HepG2 (cell line): ENCODE results near the gene WDR91. TPM values are rescaled to one million over a fixed set of nuclear protein-coding genes. Genes with fewer than 3 reads are reported as not detected.

Experiments used
- ATAC-seq: fragments of 200-7000 bp; cut with Tn5 transposase; 3 replicates; pipeline ENCODE4 v1.9.1; 2020; ENCODE audit warnings: mild to moderate bottlenecking, moderate library complexity
- BruUV-seq: library from RNA; stranded (reverse); fragments of 400-500 nt; replicated peaks from 2 replicates; lab custom pipeline; 2021; lab: Mats Ljungman, UMichigan
- CTCF ChIA-PET: fragments of 300-600 bp; formaldehyde crosslinking; extraction: SDS; loops from one replicate; lab custom pipeline; 2021; ENCODE audit warnings: low total read pairs, inconsistent platforms, low intra/inter-chr PET ratio; lab: Yijun Ruan, JAX
- POLR2A ChIA-PET: fragments of 350-600 bp; sonication (Branson Sonifier 250); formaldehyde crosslinking; loops from one replicate; lab custom pipeline; 2020; ENCODE audit warnings: antibody characterized with exemption, inconsistent platforms; lab: Yijun Ruan, JAX
- DNase-seq: peaks from one replicate; pipeline ENCODE4 v3.0.0-alpha.2; 2015; ENCODE audit warnings: low spot score
- FAIRE-seq: peaks from 3 replicates; lab custom pipeline; 2011; peaks lifted over from hg19 to GRCh38; lab: Jason Lieb, UNC
- H2AFZ ChIP-seq: one replicate; pipeline ENCODE4 v1.6.1; 2011; ENCODE audit warnings: low read length, inconsistent platforms
- H3K27ac ChIP-seq: fragments of 300-600 bp; 3 replicates; pipeline ENCODE4 v1.8.0; 2011; ENCODE audit warnings: mixed run types, mild to moderate bottlenecking, mixed read lengths, low read length, inconsistent platforms; ENCODE audit not compliant: insufficient read depth; ENCODE audit errors: extremely low read length
- H3K27me3 ChIP-seq, 2 experiments: fragments of 200-600 bp in 1 of 2; 2 replicates in 1 of 2; 3 replicates in 1 of 2; pipeline versions ENCODE4 v1.6.0 to v1.8.0; 2011; ENCODE audit warnings: low read length in 2 of 2, mild to moderate bottlenecking in 2 of 2, moderate library complexity in 2 of 2, inconsistent platforms in 1 of 2; ENCODE audit not compliant: insufficient read depth in 2 of 2, control insufficient read depth in 1 of 2
- H3K36me3 ChIP-seq, 2 experiments: fragments of 200-600 bp in 1 of 2; replicated peaks in 1 of 2; 2 replicates in 1 of 2; 3 replicates in 1 of 2; pipeline versions ENCODE4 v1.5.1 to v1.8.0; 2011; ENCODE audit warnings: low read length in 2 of 2, inconsistent platforms in 1 of 2; ENCODE audit not compliant: insufficient read depth in 2 of 2, control insufficient read depth in 1 of 2
- H3K4me1 ChIP-seq: 2 replicates; pipeline ENCODE4 v1.5.1; 2012; ENCODE audit warnings: low read length, inconsistent platforms; ENCODE audit not compliant: insufficient read depth
- H3K4me2 ChIP-seq: 2 replicates; pipeline ENCODE4 v1.6.0; 2011; ENCODE audit warnings: low read depth, low read length, inconsistent platforms
- H3K4me3 ChIP-seq, 3 experiments: fragments of 200-600 bp in 1 of 3; sonication (generic), shearing (Covaris generic) in 1 of 3; replicated peaks in 1 of 3; 2 replicates each; pipeline ENCODE4 v1.5.1; 2011 to 2016; ENCODE audit warnings: low read length in 3 of 3, inconsistent platforms in 2 of 3, low read depth in 2 of 3, mild to moderate bottlenecking in 2 of 3, control low read depth in 1 of 3, mixed read lengths in 1 of 3; ENCODE audit not compliant: insufficient read depth in 1 of 3
- H3K79me2 ChIP-seq: one replicate; pipeline ENCODE4 v1.6.1; 2011; ENCODE audit warnings: low read length, inconsistent platforms; ENCODE audit not compliant: insufficient read depth
- H3K9ac ChIP-seq: 2 replicates; pipeline ENCODE4 v1.6.0; 2011; ENCODE audit warnings: mild to moderate bottlenecking, low read depth, low read length, inconsistent platforms; ENCODE audit not compliant: insufficient read depth
- H3K9me3 ChIP-seq: 2 replicates; pipeline ENCODE4 v1.5.1; 2012; ENCODE audit warnings: mild to moderate bottlenecking, low read length
- H4K20me1 ChIP-seq: 2 replicates; pipeline ENCODE4 v1.6.0; 2011; ENCODE audit warnings: inconsistent platforms, mild to moderate bottlenecking, low read length, moderate library complexity; ENCODE audit not compliant: insufficient read depth
- ATF7 ChIP-seq, 2 experiments: fragments of 450-650 bp in 1 of 2; sonication (generic) in 1 of 2; formaldehyde crosslinking in 1 of 2; IDR thresholded peaks; 2 replicates each; pipeline versions ENCODE4 v1.4.0 to v1.6.1; 2016 to 2020; ENCODE audit warnings: antibody characterized with exemption in 1 of 2, mild to moderate bottlenecking in 1 of 2, missing genetic modification reagents in 1 of 2
- ELF1 ChIP-seq: sonication (generic); formaldehyde crosslinking; IDR thresholded peaks from 2 replicates; pipeline ENCODE4 v1.4.0; 2020; ENCODE audit warnings: missing genetic modification reagents
- HOXA5 ChIP-seq: sonication (generic); formaldehyde crosslinking; IDR thresholded peaks from 2 replicates; pipeline ENCODE4 v1.4.0; 2020; ENCODE audit warnings: missing genetic modification reagents
- HOXD1 ChIP-seq: sonication (generic); formaldehyde crosslinking; IDR thresholded peaks from 2 replicates; pipeline ENCODE4 v1.5.0; 2020; ENCODE audit warnings: missing genetic modification reagents
- ZBTB3 ChIP-seq: sonication (generic); formaldehyde crosslinking; IDR thresholded peaks from 2 replicates; pipeline ENCODE4 v1.4.0; 2020; ENCODE audit warnings: low read depth, mild to moderate bottlenecking, moderate library complexity, missing genetic modification reagents, borderline replicate concordance
- ZNF34 ChIP-seq: sonication (generic); formaldehyde crosslinking; IDR thresholded peaks from 2 replicates; pipeline ENCODE4 v1.4.0; 2020; ENCODE audit warnings: mild to moderate bottlenecking, missing genetic modification reagents, borderline replicate concordance
- ZNF883 ChIP-seq: sonication (generic); formaldehyde crosslinking; IDR thresholded peaks from 2 replicates; pipeline ENCODE4 v1.5.1; 2020; ENCODE audit warnings: mild to moderate bottlenecking, missing genetic modification reagents; ENCODE audit errors: not compliant biosample characterization
- WGBS: methylation state at CpG from one replicate; pipeline ENCODE4 v1.1.6; 2017; ENCODE audit warnings: low lambda C conversion rate; 5-methylcytosine and 5-hydroxymethylcytosine counted together
- in situ Hi-C: cut with HindIII; loops from 2 replicates; pipeline ENCODE4 v1.10.0; 2017; ENCODE audit warnings: low pct_unique_long_range_greater_than_20kb; ENCODE audit not compliant: extremely low pct_ligation_motif_present
- intact Hi-C: fragments of 100-400 bp; cut with micrococcal nuclease; formaldehyde crosslinking; loops from one replicate; pipeline ENCODE4 v1.10.0; 2022; ENCODE audit not compliant: unreplicated experiment
- polyA plus RNA-seq, 8 experiments: library from polyadenylated mRNA; depleted of rRNA in 3 of 8; stranded (reverse) in 7 of 8; unstranded in 1 of 8; fragments of >200 nt; fragmentation: Illumina TruSeq in 4 of 8; extraction: Trizol in 4 of 8; gene quantifications; 2 replicates each; pipeline versions ENCODE4 v1.2.1 to v1.2.3, GENCODE V29; 2011 to 2016; ENCODE audit warnings: low read depth in 4 of 8, missing spikeins in 1 of 8, mixed read lengths in 1 of 8; ENCODE audit not compliant: insufficient read depth in 1 of 8
- total RNA-seq, 5 experiments: library from RNA; depleted of rRNA; stranded (reverse); fragments of >200 nt; fragmentation: Illumina TruSeq; extraction: Trizol; gene quantifications; 2 replicates each; pipeline ENCODE4 v1.2.3, GENCODE V29; 2016; ENCODE audit warnings: low read depth in 1 of 5
- TF ChIP-seq, protein P1 (sequence below): sonication (generic); formaldehyde crosslinking; IDR thresholded peaks from 2 replicates; pipeline ENCODE4 v1.4.0; 2020; ENCODE audit warnings: mild to moderate bottlenecking, missing genetic modification reagents
- TF ChIP-seq, protein P2 (sequence below): sonication (generic); formaldehyde crosslinking; IDR thresholded peaks from 2 replicates; pipeline ENCODE4 v1.8.1; 2023; ENCODE audit warnings: mild to moderate bottlenecking, inconsistent platforms, moderate library complexity, missing genetic modification reagents, borderline replicate concordance

Gene WDR91
- total and polyA plus RNA-seq, 2 of the 13 experiments (the other 11 are each of a cell fraction or from before 2014, with no cell fraction given), result 11.6 to 12.1 TPM

DNA sequence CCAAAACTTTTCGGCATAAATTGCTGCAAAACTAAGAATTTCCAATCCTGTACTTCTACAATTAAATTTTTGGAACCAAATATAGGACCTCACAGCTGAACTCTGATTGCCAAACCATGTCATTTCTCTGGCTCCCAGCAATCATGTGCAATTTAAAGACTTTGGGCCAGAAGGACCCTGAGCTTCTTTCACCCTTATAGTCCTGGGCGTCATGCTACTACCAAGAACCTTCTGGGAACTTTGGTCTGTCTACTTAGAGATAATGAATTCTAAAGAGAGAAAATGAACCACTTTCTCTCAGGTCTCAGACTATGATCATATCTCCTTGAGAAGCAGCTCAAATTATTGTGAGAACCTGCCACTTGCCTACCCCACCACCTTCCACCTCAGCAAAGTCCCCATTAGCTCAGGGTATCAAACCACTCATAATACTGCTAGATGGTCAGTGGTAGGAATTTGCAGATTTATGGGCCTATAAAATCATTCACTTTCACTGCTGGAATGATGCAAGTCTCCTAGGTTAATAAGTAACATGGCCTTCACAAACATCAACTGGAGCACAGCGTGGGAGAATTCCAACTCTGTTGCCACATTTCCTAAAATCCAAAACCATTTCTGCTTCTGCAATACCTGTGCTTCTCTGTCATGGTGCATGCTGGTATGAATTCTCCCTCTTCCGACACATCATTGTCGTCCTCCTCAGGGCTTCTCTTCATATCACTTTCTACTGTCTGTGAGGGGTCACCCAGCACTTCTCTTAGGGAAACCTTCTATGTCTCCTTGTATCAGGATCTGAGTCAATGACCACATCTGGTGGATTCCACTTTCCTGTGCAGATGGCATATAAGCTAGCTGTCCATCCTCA, 6.6 kb upstream of the WDR91 start (continued):
- TF ChIP-seq ATF7 (IDR thresholded peaks at IDR 0.05) (no peak), ATF7 (CRISPR knock-in tag; IDR thresholded peaks at IDR 0.05) (no peak), HOXA5 (CRISPR knock-in tag) (0 out of 2 replicates have a peak, but pooled peaks have one; percentile 65), ZNF883 (CRISPR knock-in tag) (no peak)

DNA sequence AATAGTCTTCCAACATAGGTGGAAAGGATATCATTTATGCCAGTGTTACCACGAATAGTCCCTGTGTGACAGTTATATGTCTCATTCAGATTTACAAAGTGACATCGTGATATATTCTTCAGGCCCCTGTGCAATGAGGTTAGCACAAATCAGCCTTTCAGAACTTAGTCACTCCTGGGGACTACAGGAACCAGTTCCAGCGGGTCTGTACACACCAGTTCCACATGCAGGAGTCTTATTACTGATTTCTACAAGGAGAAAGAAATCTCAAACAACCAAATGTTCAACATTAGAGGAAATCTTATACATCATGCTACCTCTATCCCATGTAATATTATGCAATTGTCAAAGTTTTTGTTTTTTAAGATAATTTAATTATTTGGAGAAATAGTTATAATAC, 4.4 kb upstream of the WDR91 start:
- WGBS, result 46% methylated on average over 3 of the region's 3 CpGs
- ChIA-PET POLR2A (no interaction called here), CTCF (no interaction called here)
- Histone ChIP-seq H3K79me2 (peaks cover 5% of the 10 kb centered on the region), H4K20me1 (no peaks in the 10 kb centered on the region), H3K4me3 (no peak overlapping the region), H3K9ac (no peak overlapping the region), H3K9me3 (no peaks in the 10 kb centered on the region), H3K36me3 (no peaks in the 10 kb centered on the region), H3K27me3 (no peaks in the 10 kb centered on the region; a peak in 1 of 5 replicates), H3K27ac (no peak overlapping the region), H3K4me1 (peaks cover 47% of the 10 kb centered on the region), H2AFZ (no peak overlapping the region), H3K4me2 (0 out of 2 replicates have a peak overlapping the region, but pooled peaks have one; percentile 40)
- ATAC-seq, result no peak
- no TSS peak for BruUV-seq
- no peak for FAIRE-seq
- intact Hi-C loops (loop anchor here (5.0 kb wide), 1 partner anchor 218 kb away; no protein-coding TSS in a partner anchor), in situ Hi-C loops (no loop called here)
- no peak for DNase-seq
- TF ChIP-seq ELF1 (CRISPR knock-in tag), result no peak
- no peak for TF ChIP-seq HOXD1 (CRISPR knock-in tag)
- no peak for TF ChIP-seq ZBTB3 (CRISPR knock-in tag)
- TF ChIP-seq, protein P1, sequence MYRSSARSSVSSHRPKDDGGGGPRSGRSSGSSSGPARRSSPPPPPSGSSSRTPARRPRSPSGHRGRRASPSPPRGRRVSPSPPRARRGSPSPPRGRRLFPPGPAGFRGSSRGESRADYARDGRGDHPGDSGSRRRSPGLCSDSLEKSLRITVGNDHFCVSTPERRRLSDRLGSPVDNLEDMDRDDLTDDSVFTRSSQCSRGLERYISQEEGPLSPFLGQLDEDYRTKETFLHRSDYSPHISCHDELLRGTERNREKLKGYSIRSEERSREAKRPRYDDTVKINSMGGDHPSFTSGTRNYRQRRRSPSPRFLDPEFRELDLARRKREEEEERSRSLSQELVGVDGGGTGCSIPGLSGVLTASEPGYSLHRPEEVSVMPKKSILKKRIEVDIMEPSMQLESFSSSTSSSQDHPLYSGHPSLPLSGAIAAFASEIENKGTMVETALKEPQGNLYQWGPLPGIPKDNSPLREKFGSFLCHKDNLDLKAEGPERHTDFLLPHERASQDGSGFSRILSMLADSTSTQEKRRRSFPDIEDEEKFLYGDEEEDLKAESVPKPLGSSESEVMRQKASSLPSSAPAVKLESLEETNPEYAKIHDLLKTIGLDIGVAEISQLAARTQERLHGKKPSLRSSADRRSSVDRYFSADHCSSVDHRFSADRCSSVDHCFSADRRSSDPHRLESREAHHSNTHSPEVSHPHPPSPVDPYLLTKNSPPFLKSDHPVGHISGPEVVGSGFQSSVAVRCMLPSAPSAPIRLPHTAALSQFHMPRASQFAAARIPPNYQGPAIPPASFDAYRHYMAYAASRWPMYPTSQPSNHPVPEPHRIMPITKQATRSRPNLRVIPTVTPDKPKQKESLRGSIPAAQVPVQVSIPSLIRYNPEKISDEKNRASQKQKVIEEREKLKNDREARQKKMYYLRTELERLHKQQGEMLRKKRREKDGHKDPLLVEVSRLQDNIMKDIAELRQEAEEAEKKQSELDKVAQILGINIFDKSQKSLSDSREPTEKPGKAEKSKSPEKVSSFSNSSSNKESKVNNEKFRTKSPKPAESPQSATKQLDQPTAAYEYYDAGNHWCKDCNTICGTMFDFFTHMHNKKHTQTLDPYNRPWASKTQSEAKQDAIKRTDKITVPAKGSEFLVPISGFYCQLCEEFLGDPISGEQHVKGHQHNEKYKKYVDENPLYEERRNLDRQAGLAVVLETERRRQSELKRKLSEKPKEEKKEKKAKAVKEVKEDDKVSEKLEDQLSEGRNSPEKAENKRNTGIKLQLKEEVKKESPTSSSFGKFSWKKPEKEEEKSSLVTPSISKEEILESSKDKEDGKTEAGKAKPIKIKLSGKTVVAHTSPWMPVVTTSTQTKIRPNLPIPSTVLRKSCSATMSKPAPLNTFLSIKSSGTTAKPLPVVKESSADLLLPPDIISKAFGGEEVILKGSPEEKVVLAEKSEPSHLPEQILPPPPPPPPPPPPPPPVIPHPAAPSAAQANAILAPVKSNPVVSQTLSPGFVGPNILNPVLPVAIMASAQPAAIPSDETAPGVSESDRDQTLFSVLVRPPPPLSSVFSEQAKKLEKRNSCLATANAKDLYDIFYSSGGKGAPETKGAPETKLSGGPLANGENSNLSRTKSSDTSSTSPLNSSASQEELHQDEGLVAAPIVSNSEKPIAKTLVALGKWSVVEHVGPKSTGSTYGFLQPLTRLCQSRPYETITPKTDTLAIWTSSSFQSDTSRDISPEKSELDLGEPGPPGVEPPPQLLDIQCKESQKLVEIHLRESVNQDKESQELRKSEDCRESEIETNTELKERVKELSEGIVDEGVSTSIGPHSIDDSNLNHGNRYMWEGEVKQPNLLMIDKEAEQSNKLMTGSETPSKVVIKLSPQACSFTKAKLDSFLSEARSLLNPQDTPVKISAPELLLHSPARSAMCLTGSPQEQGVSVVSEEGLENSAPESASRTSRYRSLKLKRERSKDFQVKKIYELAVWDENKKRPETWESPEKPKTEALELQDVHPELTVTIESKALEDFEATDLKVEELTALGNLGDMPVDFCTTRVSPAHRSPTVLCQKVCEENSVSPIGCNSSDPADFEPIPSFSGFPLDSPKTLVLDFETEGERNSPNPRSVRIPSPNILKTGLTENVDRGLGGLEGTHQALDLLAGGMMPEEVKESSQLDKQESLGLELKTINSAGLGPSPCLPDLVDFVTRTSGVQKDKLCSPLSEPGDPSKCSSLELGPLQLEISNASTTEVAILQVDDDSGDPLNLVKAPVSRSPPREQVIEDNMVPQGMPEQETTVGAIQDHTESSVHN (CRISPR knock-in tag), result no peak
- TF ChIP-seq, protein P2, sequence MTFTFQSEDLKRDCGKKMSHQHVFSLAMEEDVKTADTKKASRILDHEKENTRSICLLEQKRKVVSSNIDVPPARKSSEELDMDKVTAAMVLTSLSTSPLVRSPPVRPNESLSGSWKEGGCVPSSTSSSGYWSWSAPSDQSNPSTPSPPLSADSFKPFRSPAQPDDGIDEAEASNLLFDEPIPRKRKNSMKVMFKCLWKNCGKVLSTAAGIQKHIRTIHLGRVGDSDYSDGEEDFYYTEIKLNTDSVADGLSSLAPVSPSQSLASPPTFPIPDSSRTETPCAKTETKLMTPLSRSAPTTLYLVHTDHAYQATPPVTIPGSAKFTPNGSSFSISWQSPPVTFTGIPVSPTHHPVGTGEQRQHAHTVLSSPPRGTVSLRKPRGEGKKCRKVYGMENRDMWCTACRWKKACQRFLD (CRISPR knock-in tag), result no peak
- TF ChIP-seq ZNF34 (CRISPR knock-in tag), result no peak
